K562 (cell line): Measurements from ENCODE around the gene PRMT6. TPM values are rescaled to one million over a fixed set of nuclear protein-coding genes. Genes with fewer than 3 reads are reported as not detected.
A peak's percentile ranks its signal among the peaks of the same experiment; 100 is the strongest.
"Not testable (repeated sequence)": the region's sequence is repeated elsewhere in the genome, so short reads cannot be mapped to it uniquely, and the experiment has no call there.

ENCODE experiments used
- ATAC-seq: fragments of 200-7000 bp; cut with Tn5 transposase; 3 replicates; pipeline ENCODE4 v1.9.1; 2020; ENCODE audit warnings: moderate library complexity
- BruUV-seq: library from RNA; stranded (reverse); fragments of 400-500 nt; replicated peaks from 2 replicates; lab custom pipeline; 2021; lab: Mats Ljungman, UMichigan
- CTCF ChIA-PET: fragments of 300-600 bp; formaldehyde crosslinking; extraction: SDS; loops from one replicate; lab custom pipeline; 2021; ENCODE audit warnings: low intra/inter-chr PET ratio; lab: Yijun Ruan, JAX
- POLR2A ChIA-PET: fragments of 300-600, 350-650 bp; sonication (Branson Sonifier 250); formaldehyde crosslinking; extraction: SDS; loops from one replicate; lab custom pipeline; 2021; ENCODE audit warnings: antibody characterized with exemption, inconsistent platforms; lab: Yijun Ruan, JAX
- DNase-seq, 4 experiments: peaks; one replicate each; pipeline versions ENCODE4 v3.0.0 to v3.0.0-alpha.2; 2011 to 2018; ENCODE audit warnings: low spot score in 3 of 4, mixed read lengths in 3 of 4; ENCODE audit errors: extremely low read depth in 1 of 4
- FAIRE-seq: peaks from 2 replicates; lab custom pipeline; 2011; peaks lifted over from hg19 to GRCh38; lab: Jason Lieb, UNC
- H2AFZ ChIP-seq: 2 replicates; pipeline ENCODE4 v1.6.0; 2011; ENCODE audit warnings: low read depth, low read length, control low read depth, inconsistent platforms
- H3K27ac ChIP-seq: fragments of 200-600 bp; 3 replicates; pipeline ENCODE4 v1.8.0; 2011; ENCODE audit warnings: low read depth, mild to moderate bottlenecking, control low read depth, inconsistent platforms, low read length, moderate library complexity, mixed read lengths; ENCODE audit errors: extremely low read depth
- H3K27me3 ChIP-seq, 2 experiments: fragments of 300-600 bp in 1 of 2; 2 replicates in 1 of 2; 3 replicates in 1 of 2; pipeline versions ENCODE4 v1.6.0 to v1.8.0; 2011; ENCODE audit warnings: inconsistent platforms in 2 of 2, low read length in 2 of 2, mild to moderate bottlenecking in 1 of 2, mixed read lengths in 1 of 2, moderate library complexity in 1 of 2; ENCODE audit not compliant: control insufficient read depth in 2 of 2, insufficient read depth in 2 of 2
- H3K36me3 ChIP-seq: fragments of 300-600 bp; 3 replicates; pipeline ENCODE4 v1.8.0; 2011; ENCODE audit warnings: mild to moderate bottlenecking, low read length, inconsistent platforms; ENCODE audit not compliant: control insufficient read depth, insufficient read depth
- H3K4me1 ChIP-seq, 2 experiments: fragments of 200-600 bp in 1 of 2; replicated peaks in 1 of 2; 2 replicates in 1 of 2; 3 replicates in 1 of 2; pipeline versions ENCODE4 v1.5.1 to v1.8.0; 2011; ENCODE audit warnings: inconsistent platforms in 2 of 2, low read length in 2 of 2, mild to moderate bottlenecking in 1 of 2, mixed read lengths in 1 of 2, moderate library complexity in 1 of 2; ENCODE audit not compliant: control insufficient read depth in 2 of 2, insufficient read depth in 2 of 2
- H3K4me2 ChIP-seq: 2 replicates; pipeline ENCODE4 v1.6.1; 2011; ENCODE audit warnings: low read length, control low read depth, inconsistent platforms, mixed read lengths; ENCODE audit not compliant: insufficient read depth
- H3K4me3 ChIP-seq: fragments of 200-600 bp; sonication (generic), shearing (Covaris generic); 2 replicates; pipeline ENCODE4 v1.5.1; 2016; ENCODE audit warnings: control low read depth, inconsistent platforms
- H3K79me2 ChIP-seq: fragments of 200-600 bp; 3 replicates; pipeline ENCODE4 v1.8.0; 2011; ENCODE audit warnings: low read length, inconsistent platforms; ENCODE audit not compliant: control insufficient read depth, insufficient read depth
- H3K9ac ChIP-seq, 2 experiments: 2 replicates each; pipeline versions ENCODE4 v1.6.0 to v1.6.1; 2011; ENCODE audit warnings: low read depth in 2 of 2, low read length in 2 of 2, control low read depth in 1 of 2, inconsistent platforms in 1 of 2, mild to moderate bottlenecking in 1 of 2, mixed read lengths in 1 of 2; ENCODE audit not compliant: insufficient read depth in 1 of 2
- H3K9me1 ChIP-seq: one replicate; pipeline ENCODE4 v1.6.0; 2011; ENCODE audit warnings: inconsistent platforms, mild to moderate bottlenecking, low read length, moderate library complexity; ENCODE audit not compliant: control insufficient read depth, insufficient read depth
- H3K9me3 ChIP-seq: replicated peaks from 2 replicates; pipeline ENCODE4 v1.5.1; 2011; ENCODE audit warnings: low read depth, low read length, inconsistent platforms; ENCODE audit not compliant: control insufficient read depth, insufficient read depth
- H4K20me1 ChIP-seq: replicated peaks from 2 replicates; pipeline ENCODE4 v1.6.1; 2011; ENCODE audit warnings: low read length, inconsistent platforms, mixed read lengths; ENCODE audit not compliant: control insufficient read depth, insufficient read depth
- ARID1B ChIP-seq: fragments of 450-650 bp; IDR thresholded peaks from 2 replicates; pipeline ENCODE4 v1.6.1; 2016; ENCODE audit warnings: antibody characterized with exemption, mild to moderate bottlenecking, inconsistent platforms
- CBFA2T2 ChIP-seq: fragments of 450-650 bp; conservative IDR thresholded peaks from 2 replicates; pipeline ENCODE4 v1.6.1; 2017; ENCODE audit warnings: mild to moderate bottlenecking
- CXXC5 ChIP-seq: fragments of 250-450 bp; sonication (Bioruptor Pico); IDR thresholded peaks from 2 replicates; pipeline ENCODE4 v1.8.0; 2022; ENCODE audit warnings: inconsistent platforms, mild to moderate bottlenecking, moderate library complexity
- DPF2 ChIP-seq: fragments of 450-650 bp; IDR thresholded peaks from 2 replicates; pipeline ENCODE4 v1.6.1; 2016
- FOXM1 ChIP-seq, 2 experiments: fragments of 450-650 bp in 1 of 2; sonication (generic) in 1 of 2; formaldehyde crosslinking in 1 of 2; IDR thresholded peaks; 2 replicates each; pipeline versions ENCODE4 v1.6.1 to v1.9.0; 2017 to 2022; ENCODE audit warnings: low read depth in 2 of 2, mild to moderate bottlenecking in 2 of 2, missing genetic modification reagents in 1 of 2, moderate library complexity in 1 of 2
- HDAC1 ChIP-seq, 2 experiments: fragments of 450-650 bp; IDR thresholded peaks; 2 replicates each; pipeline ENCODE4 v1.6.1; 2016 to 2017; ENCODE audit warnings: inconsistent platforms in 1 of 2, mild to moderate bottlenecking in 1 of 2, moderate library complexity in 1 of 2
- KDM1A ChIP-seq, 2 experiments: fragments of 450-650 bp; IDR thresholded peaks; 2 replicates each; pipeline ENCODE4 v1.6.1; 2016; ENCODE audit warnings: mild to moderate bottlenecking in 2 of 2
- L3MBTL2 ChIP-seq: fragments of 450-650 bp; IDR thresholded peaks from 2 replicates; pipeline ENCODE4 v1.6.1; 2016; ENCODE audit warnings: mild to moderate bottlenecking, moderate library complexity
- NCOR1 ChIP-seq: fragments of 450-650 bp; IDR thresholded peaks from 2 replicates; pipeline ENCODE4 v1.6.1; 2016; ENCODE audit warnings: mild to moderate bottlenecking, moderate library complexity
- NFE2 ChIP-seq: IDR thresholded peaks from 2 replicates; pipeline ENCODE4 v1.6.1; 2014; ENCODE audit warnings: antibody characterized with exemption, low read depth
- NFIC ChIP-seq: fragments of 450-650 bp; IDR thresholded peaks from 2 replicates; pipeline ENCODE4 v1.6.1; 2017; ENCODE audit warnings: mild to moderate bottlenecking, inconsistent platforms
- NRF1 ChIP-seq, 2 experiments: fragments of 450-650 bp; IDR thresholded peaks in 1 of 2; conservative IDR thresholded peaks in 1 of 2; 2 replicates each; pipeline ENCODE4 v1.6.1; 2014; ENCODE audit warnings: mild to moderate bottlenecking in 2 of 2
- RCOR1 ChIP-seq, 2 experiments: IDR thresholded peaks; 2 replicates each; pipeline ENCODE4 v1.6.1; 2012; ENCODE audit warnings: low read depth in 2 of 2, low read length in 2 of 2, borderline replicate concordance in 1 of 2, improper control_type of control experiment in 1 of 2
- STAT5A ChIP-seq: IDR thresholded peaks from 2 replicates; pipeline ENCODE4 v1.6.1; 2012; ENCODE audit warnings: low read length, inconsistent platforms, borderline replicate concordance
- TAL1 ChIP-seq: fragments of 450-650 bp; IDR thresholded peaks from 2 replicates; pipeline ENCODE4 v1.6.1; 2016; ENCODE audit warnings: mild to moderate bottlenecking
- TCF3 ChIP-seq: sonication (generic); formaldehyde crosslinking; IDR thresholded peaks from 2 replicates; pipeline ENCODE4 v1.4.0; 2020; ENCODE audit warnings: mild to moderate bottlenecking, missing genetic modification reagents
- TEAD4 ChIP-seq, 2 experiments: sonication (generic) in 1 of 2; formaldehyde crosslinking in 1 of 2; IDR thresholded peaks; 2 replicates each; pipeline versions ENCODE4 v1.6.1 to v1.8.0; 2012 to 2022; ENCODE audit warnings: borderline replicate concordance in 1 of 2, inconsistent platforms in 1 of 2, low read length in 1 of 2, mild to moderate bottlenecking in 1 of 2, missing genetic modification reagents in 1 of 2
- WGBS: fragments of 100-300 bp; shearing (Covaris generic); methylation state at CpG from one replicate; pipeline ENCODE4 v1.1.6; 2016; ENCODE audit warnings: low coverage, mixed read lengths; ENCODE audit not compliant: insufficient coverage; ENCODE audit errors: missing lambda C conversion rate; 5-methylcytosine and 5-hydroxymethylcytosine counted together
- in situ Hi-C: fragments of 300-500 bp; cut with MboI; formaldehyde crosslinking; loops from 4 replicates; pipeline ENCODE4 v1.15.0; 2018; ENCODE audit warnings: inconsistent platforms, mixed read lengths
- intact Hi-C: fragments of 100-400 bp; cut with micrococcal nuclease; formaldehyde crosslinking; loops from 2 replicates; pipeline ENCODE4 v1.14.2; 2022
- polyA plus RNA-seq, 8 experiments: library from polyadenylated mRNA; depleted of rRNA in 4 of 8; stranded (reverse) in 5 of 8; unstranded in 3 of 8; fragments of >200 nt; fragmentation: Nextera tagmentation in 2 of 8; fragmentation: Illumina TruSeq in 1 of 8; extraction: Ambion mirVana in 2 of 8; extraction: Trizol in 1 of 8; gene quantifications; 2 replicates each; pipeline versions ENCODE4 v1.2.1 to v1.2.3, GENCODE V29; 2011 to 2014; ENCODE audit warnings: inconsistent platforms in 1 of 8, missing spikeins in 1 of 8
- total RNA-seq, 7 experiments: library from RNA; depleted of rRNA in 6 of 7; stranded (reverse); fragments of >200 nt in 6 of 7; fragmentation: Illumina TruSeq in 2 of 7; extraction: Trizol in 2 of 7; gene quantifications; 2 replicates each; pipeline versions ENCODE4 v1.2.1 to v1.2.3, GENCODE V29; 2011 to 2021; ENCODE audit warnings: low replicate concordance in 1 of 7
- TF ChIP-seq, protein P1 (sequence below), 2 experiments: IDR thresholded peaks; 2 replicates each; pipeline ENCODE4 v1.6.1; 2011; ENCODE audit warnings: borderline replicate concordance in 1 of 2, control low read depth in 1 of 2, low read depth in 1 of 2, low read length in 1 of 2, mild to moderate bottlenecking in 1 of 2, mixed read lengths in 1 of 2, moderate library complexity in 1 of 2; ENCODE audit not compliant: insufficient read depth in 1 of 2, insufficient read length in 1 of 2, poor library complexity in 1 of 2, severe bottlenecking in 1 of 2; ENCODE audit errors: extremely low read depth in 1 of 2

PRMT6 gene
- total and polyA plus RNA-seq, 9 of the 15 experiments (the other 6 are each of a cell fraction or from before 2014, with no cell fraction given) = 6.1 to 36.9 (median 29.4) TPM

GRCh38 chr1:107044310-107045220 lies 11.9 kb upstream of the PRMT6 start:
- WGBS = 14% methylated on average over 21 of the region's 44 CpGs
- H3K9me3 ChIP-seq; H3K27me3 ChIP-seq; H3K4me1 ChIP-seq; FAIRE-seq; H3K9me1 ChIP-seq; H3K36me3 ChIP-seq; H3K79me2 ChIP-seq; BruUV-seq; H3K27ac ChIP-seq; CTCF ChIA-PET; H4K20me1 ChIP-seq; in situ Hi-C loops; TF ChIP-seq FOXM1 (CRISPR knock-in tag; IDR thresholded peaks at IDR 0.05; ENCODE audit: low read depth); TEAD4 (CRISPR knock-in tag; IDR thresholded peaks at IDR 0.05; ENCODE audit: borderline replicate concordance): not testable (repeated sequence)
- Histone ChIP-seq H2AFZ (peak overlapping the region; percentile 40), H3K4me3 (peak overlapping the region; percentile 25), H3K4me2 (peak overlapping the region; percentile 45), H3K9ac (peak overlapping the region in 1 of 2 experiments; percentile 61; a peak in 1 of 4 replicates)
- intact Hi-C loops = loop anchor here (10.0 kb wide), 1 partner anchor 100 kb away; the partner anchor contains the start of gene NTNG1
- peak in 1 of 4 experiments; percentile 42 for DNase-seq
- ATAC-seq = peak; percentile 94
- POLR2A ChIA-PET = interaction anchor here (0.5 to 1.2 kb wide), 4 partner anchors 14 to 874 kb away, joined by 3 read pairs; no protein-coding TSS in a partner anchor
- TF ChIP-seq HDAC1 (IDR thresholded peaks at IDR 0.05) = 0 out of 4 replicates have a peak, but pooled peaks of 1 of the 2 experiments have one; percentile 22
- 0 out of 2 replicates have a peak, but pooled peaks have one; percentile 37 for TF ChIP-seq STAT5A
- TF ChIP-seq NCOR1 = peak; percentile 37; the same call in 1 of the 2 replicates
- 0 out of 2 replicates have a peak, but pooled peaks have one; percentile 34 for TF ChIP-seq NFIC
- peak; percentile 29; the same call in 1 of the 2 replicates for TF ChIP-seq FOXM1 (IDR thresholded peaks at IDR 0.05; ENCODE audit: low read depth)
- TF ChIP-seq RCOR1 (IDR thresholded peaks at IDR 0.05; ENCODE audit: borderline replicate concordance in 1 of 2, low read depth in 2 of 2, low read length in 2 of 2) = peak in 1 of 2 experiments; percentile 39; a peak in 1 of 4 replicates
- TF ChIP-seq KDM1A (IDR thresholded peaks at IDR 0.05) = peak; percentile 81 to 82
- TF ChIP-seq, protein P1, sequence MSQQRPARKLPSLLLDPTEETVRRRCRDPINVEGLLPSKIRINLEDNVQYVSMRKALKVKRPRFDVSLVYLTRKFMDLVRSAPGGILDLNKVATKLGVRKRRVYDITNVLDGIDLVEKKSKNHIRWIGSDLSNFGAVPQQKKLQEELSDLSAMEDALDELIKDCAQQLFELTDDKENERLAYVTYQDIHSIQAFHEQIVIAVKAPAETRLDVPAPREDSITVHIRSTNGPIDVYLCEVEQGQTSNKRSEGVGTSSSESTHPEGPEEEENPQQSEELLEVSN (IDR thresholded peaks at IDR 0.05; ENCODE audit: borderline replicate concordance in 1 of 2, extremely low read depth in 1 of 2, insufficient read depth in 1 of 2, insufficient read length in 1 of 2, low read depth in 1 of 2, low read length in 1 of 2, poor library complexity in 1 of 2, severe bottlenecking in 1 of 2) = peak in 1 of 2 experiments; percentile 15
- TF ChIP-seq NFE2 = 0 out of 2 replicates have a peak, but pooled peaks have one; percentile 15
- TF ChIP-seq L3MBTL2 = peak; percentile 72
- peak; percentile 33; the same call in 1 of the 2 replicates for TF ChIP-seq CXXC5 (CRISPR knock-in tag)
- TF ChIP-seq CBFA2T2 = peak; percentile 64
- TF ChIP-seq TCF3 (CRISPR knock-in tag) = 0 out of 2 replicates have a peak, but pooled peaks have one; percentile 9
- TF ChIP-seq TEAD4 (IDR thresholded peaks at IDR 0.05; ENCODE audit: low read length) = peak; percentile 53; the same call in 1 of the 2 replicates
- TF ChIP-seq DPF2 = peak; percentile 26; the same call in 1 of the 2 replicates
- TF ChIP-seq TAL1 = peak; percentile 59; the same call in 1 of the 2 replicates
- peak; percentile 60 to 65; a peak in 3 of 4 replicates for TF ChIP-seq NRF1 (conservative IDR thresholded peaks at IDR 0.05 in 1 of 2, IDR thresholded peaks at IDR 0.05 in 1 of 2)
- peak; percentile 69 for TF ChIP-seq ARID1B
